HG03521 (cell line): Measurements from ENCODE around the gene RNF123.
A peak's percentile ranks its signal among the peaks of the same experiment; 100 is the strongest.

Experiments
- ATAC-seq: cut with Tn5 transposase; IDR thresholded peaks from one replicate; pipeline ENCODE4 v1.9.1; 2021; ENCODE audit warnings: mild to moderate bottlenecking, moderate library complexity; ENCODE audit not compliant: unreplicated experiment

RNF123 gene

DNA sequence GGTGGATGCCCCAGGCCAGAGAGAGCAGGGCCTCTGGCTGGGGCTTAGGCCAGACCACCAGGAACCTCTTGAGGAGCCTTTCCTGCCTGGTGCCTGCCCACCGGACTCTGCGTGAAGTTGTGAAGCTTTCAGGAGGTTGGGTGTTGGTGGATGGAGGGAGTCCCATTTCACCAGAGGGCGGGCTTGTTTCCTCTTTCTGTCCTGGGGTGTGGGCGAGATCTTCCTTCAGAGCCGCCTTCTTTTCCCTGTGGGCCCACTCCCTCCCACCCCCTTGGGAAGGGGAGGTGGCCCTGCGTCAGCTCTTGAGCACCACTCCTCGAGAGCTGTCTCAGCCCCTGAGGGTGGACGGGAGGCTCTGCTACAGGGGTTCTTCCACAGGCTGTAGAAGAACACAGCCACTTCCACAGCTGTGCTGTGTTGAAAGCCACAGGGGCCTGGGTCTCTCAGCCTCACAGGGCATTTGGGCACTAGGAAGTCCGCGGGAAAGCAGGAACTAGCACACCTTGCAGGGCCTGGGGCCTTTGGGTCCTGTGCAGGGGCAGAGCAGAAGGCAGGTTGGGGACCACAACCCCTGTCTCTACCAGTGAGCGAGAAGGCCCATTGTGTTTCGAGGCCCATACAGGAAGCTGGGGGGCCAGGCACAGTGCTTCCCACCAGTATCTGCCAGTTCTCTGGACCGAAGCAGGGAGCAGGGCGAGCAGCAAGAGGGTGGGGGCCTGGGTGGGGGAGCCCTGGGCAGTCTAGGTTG is 28.0 kb downstream of the RNF123 start:
- no peak for ATAC-seq

DNA sequence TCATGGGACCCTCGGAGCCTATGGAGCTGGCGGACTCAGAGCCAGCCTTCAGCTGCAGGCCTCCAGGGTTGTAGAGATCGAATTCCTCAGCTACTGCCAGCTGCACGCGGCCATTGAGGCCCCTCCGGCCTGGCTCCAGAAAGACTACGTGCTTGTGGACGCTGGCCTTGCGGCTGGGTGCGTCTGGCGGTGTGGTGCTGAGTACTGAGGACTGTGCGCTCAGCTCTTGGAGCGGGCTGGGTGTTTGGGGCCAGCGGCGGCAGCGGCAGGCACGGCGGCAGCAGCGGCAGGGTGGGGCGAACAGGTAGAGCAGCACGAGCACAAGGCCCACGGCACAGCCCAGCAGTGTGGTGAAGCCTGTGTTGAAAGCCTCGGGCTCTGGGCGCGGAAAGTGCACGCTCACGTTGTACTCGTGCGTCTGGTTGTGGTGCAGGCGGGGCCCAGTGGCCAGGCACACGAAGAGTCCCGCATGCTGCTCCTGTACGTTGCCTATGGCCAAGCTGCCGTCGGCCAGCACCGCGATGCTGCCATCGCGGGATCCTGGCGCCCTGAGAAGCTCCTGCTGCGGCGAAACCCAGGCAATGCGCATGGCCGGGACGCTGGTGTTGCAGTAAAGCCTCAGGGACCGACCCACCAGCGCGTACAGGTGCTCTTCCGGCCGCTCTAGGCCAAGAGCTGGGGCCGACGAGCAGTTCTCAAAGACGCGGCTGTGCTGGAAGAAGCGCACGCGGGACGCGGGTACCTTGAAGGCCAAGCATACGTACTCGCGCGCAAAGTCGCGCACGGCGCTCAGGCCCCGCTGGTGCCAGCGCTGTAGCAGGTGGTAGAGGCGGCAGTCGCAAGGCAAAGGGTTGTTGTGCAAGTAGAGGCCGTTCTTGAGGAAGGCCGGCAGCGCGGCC is 28.9 kb downstream of the RNF123 start:
- ATAC-seq, result no peak

DNA sequence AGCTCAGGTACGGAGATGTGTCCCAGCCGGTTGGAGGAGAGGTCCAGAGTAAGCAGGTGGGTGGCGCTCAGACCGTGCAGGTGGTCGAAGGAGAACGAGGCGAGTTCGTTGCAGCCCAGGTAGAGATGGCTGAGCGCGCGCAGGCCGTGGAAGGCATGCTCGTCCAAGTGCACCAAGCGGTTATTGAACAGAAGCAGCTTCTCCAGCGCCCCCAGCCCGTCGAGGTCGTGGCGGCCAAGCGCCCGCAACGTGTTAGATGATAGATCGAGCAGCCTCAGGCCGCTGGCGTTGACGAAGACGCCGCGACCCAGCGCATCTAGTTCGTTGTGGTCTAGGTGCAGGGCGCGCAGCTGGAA is 29.5 kb downstream of the RNF123 start:
- ATAC-seq, result no peak

DNA sequence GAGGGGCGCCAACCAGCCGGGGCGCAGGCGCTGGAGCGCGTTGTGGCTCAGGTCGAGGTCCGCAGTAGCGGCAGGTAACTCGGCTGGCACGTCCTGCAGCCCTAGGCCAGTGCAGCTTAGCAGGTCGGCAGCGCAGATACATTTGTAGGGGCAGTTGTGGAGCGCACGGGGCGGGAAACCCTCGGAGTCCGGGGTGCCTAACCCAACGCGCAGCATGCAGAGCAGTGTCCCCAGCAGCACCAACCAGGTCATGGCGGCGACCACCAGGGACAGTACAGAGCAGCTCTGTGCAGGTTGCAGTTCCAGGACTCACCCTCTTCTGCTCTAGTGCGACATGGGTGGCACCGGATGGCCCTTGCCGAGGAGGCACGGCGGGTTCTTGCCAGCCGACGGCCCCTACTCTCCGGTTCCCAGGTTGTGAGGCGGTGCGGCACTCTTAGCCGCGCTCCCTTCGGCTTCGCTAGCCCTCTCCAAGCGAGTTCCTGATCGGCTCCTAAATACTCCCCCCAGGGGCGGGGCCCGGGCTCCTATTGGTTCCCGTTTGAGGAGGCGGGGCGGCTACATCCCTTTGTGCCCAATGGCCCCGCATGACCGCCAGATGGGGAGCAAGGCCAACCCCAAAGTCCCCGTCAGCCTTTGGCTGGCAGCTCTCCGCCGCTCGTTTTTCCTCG is 30.0 kb downstream of the RNF123 start, which contains the start of gene AMIGO3:
TSS of gene AMIGO3 (minus strand) at position 471 of the 671 bp plus-strand sequence. CDS start at position 252, 219 bp downstream.
- ATAC-seq, result peak; percentile 38

DNA sequence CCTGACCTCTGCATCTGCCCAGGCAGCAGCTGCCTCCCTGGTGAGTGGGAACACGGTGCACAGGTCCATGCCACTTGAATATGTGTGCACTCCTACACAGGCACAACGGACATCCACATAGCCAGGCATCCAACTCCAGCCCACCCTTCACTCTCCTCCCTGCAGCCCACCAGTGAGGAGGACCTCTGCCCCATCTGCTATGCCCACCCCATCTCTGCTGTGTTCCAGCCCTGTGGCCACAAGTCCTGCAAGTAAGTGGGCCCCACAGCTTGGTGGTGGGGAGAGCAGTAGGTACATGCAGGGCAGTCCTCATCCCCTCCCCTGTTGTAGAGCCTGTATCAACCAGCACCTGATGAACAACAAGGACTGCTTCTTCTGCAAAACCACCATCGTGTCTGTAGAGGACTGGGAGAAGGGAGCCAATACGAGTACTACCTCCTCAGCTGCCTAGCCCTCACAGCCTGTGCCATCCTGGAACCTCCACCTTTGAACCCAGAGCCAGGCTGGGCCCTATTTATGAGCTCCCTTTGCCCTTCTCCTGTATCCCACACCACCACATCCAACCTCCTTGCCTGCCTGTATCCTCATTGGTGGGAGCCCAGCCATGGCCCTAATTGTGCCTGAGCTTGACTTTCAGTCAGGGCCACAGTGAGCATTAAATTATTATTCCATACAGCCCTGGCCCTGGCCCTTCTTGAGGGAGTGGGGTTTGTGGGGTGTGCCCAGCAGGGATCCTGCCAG is 31.7 kb downstream of the RNF123 start:
- ATAC-seq, result no peak

DNA sequence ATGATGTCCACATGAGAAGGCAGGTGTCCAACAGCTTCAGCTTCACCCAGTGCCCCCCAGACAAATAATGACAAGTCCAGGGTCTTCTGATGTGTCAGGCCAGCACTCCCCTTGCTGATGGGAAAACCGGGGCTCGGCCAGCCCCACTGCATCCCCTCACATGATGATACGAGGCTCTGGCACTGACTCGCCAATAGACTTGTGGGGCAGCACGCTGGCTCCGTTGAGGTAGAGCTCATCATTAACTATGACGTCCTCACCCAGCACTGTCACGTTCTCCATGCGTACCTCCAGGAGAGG is 32.2 kb downstream of the RNF123 start:
- ATAC-seq, result no peak

DNA sequence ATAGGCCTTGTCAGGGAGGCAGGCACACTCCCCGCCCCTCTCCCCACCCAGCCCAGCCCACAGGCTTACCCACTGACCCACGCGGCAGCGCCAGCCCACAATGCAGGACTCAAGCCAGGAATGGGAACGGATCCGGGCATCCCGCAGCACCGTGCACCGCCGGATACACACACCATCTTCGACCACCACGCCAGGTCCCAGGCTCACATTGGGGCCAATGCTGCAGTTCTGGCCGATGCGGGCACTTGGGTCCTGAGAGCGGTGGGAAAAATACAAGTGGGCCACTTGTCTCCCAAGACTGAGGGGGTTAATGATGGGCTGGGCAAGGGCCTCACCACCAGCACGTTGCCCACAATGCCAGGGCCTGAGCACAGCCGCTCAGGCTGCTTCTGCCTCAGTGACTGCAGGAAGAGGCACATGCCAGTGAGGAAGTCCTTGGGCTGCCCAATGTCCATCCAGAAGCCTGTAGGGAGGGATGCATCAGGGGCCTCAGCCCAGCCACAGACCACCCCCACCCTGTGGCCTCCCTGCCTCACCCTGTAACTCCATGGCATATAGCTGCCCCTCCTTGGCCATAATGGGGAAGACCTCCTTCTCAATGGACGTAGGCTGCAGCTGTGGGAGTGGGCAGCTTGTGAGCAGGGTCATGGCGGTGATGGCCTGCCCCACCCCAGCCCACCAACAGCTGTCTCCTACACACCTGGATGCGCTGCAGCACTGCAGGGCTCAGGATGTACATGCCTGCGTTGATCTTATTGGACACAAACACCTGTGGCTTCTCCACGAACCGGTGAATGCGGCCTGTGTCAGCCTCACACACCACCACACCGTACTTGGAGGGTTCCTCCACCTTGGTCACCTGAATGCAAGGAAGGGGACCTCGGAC is 32.8 kb downstream of the RNF123 start:
- ATAC-seq, result no peak

DNA sequence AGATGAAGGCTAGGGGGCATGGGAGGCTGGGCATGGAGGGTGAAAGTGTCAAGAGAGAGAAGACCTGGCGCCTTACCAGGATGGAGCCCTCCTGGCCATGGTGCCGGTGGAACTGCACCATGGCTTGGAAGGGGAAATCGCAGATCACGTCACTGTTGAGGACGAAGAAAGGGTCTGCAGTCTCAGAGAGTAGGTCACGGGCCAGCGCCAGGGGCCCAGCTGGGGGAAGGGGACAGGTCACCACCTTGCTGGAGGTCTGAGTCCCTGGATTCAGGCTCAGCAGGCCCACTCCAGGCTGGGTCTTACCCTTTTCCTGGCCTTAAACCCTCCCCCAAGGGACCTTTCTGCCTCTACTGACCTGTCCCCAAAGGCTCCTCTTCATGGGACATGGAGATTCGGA is 33.5 kb downstream of the RNF123 start:
- ATAC-seq, result no peak

DNA sequence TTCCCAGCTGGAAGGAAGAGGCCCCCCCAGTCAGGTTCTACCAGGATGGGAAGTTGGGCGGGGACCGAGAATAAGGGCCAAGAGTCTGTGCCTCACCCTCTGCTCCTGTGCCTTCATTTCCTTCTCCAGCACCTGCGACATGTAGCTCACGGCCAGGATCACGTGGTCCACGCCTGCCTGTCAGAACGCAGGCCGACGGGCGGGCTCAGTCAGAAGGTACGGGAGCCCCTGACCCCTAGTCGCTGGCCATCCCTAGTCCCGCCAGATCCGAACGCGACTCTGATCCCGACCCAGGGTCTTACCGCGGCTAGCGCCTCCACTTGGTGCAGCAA is 33.9 kb downstream of the RNF123 start:
- no peak for ATAC-seq

DNA sequence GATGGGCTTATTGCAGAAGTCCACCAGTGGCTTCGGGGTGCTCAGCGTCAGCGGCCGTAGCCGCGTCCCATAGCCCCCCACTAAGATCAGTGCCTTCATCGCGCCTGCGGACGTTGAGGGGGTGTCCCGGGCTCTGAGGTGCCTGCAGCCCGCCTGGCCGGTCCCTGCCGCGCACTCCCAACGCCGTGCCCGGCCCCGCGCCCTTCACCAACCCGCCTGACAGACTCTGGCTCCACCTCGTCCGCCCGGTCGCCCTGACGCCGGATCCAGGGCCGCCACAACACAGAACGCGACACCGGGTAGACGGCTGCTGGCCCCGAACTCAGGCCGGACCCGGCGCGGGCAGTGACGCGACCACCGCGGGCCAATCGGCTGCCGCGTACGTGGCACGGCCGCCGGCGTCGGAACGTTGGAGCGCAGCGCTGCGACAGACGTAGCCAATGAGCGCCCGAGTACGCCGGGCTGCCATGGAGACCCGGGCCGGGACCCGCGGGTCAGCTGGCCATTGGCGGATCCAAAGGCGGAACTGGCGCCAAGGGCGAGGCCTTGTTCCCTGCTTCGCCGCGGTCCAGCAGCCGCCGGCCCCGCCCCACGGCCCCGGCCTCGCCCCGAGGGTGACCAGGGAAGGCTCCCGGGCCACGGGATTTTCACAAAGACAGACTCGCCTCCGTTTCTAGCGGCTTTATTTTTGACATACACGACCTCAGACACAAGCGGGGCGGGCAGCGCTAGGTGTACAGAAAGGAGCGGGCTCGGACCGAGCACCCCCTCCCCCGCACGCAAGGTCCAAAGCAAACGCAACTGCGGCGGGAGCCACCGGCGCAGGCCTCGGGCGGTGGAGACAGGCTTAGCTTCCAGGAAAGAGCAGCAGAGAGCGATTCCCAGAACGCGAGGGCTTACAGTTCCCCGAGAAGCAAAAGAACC is 34.5 kb downstream of the RNF123 start, which contains the start of gene GMPPB:
TSS of gene GMPPB (minus strand) at position 324 of the 924 bp plus-strand sequence. CDS start at position 99, 225 bp downstream.
- peak; percentile 77 for ATAC-seq

DNA sequence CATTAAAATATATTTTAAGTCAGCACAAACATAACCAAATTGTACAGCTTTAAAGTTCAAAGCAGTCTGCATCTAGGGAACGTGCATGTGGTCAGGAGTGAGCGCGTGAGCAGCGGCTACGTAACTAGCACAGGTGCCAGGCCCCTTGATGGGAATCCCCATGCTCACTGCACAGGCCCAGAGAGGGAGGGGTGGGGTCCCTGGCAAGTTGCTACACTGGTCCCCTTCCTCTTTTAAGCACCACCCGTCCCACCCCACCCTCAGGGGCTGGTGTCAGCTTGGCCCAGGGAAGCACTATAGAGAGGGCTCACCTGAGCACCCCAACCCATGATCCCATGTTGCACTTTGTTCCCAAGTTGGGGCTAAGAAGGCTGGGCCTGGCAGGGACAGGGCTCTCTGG is 35.2 kb downstream of the RNF123 start:
- ATAC-seq, result no peak

DNA sequence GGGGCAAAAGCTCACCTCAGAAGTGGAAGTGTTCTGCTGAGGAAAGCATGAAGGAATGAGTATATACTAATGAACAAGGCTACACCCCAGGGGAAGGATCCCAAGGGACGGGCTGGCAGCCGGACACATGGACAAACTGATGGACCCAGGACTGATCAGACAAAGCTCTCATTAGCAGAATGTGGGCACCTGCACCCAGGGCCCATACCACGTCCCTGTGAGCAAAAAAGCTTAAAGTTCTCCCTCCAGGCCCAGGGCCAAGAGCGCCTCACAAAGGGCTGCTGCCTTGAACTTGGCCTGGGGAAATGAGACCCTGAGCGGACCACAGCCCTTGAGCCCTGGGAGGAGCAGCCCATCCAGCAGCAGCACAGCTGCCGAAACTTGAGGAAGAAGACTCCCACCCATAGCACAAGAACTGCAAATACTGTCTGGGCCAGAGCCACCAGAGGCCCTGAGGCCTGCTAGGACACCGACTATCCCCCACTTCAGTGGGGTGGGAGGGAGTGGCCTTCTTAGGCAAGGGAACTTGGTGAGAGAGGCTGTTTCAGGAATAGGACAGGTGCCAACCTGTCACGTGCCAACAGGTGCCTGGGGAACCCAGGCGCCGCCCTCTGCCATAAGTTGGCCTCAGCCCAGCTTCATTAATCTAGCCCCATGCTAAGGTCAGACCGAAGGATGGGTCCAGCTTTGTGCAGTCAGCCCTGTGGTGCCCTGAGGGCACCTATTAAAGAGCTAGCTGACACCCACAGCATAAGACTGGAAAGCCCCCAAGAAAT is 36.7 kb downstream of the RNF123 start:
- ATAC-seq, result no peak

DNA sequence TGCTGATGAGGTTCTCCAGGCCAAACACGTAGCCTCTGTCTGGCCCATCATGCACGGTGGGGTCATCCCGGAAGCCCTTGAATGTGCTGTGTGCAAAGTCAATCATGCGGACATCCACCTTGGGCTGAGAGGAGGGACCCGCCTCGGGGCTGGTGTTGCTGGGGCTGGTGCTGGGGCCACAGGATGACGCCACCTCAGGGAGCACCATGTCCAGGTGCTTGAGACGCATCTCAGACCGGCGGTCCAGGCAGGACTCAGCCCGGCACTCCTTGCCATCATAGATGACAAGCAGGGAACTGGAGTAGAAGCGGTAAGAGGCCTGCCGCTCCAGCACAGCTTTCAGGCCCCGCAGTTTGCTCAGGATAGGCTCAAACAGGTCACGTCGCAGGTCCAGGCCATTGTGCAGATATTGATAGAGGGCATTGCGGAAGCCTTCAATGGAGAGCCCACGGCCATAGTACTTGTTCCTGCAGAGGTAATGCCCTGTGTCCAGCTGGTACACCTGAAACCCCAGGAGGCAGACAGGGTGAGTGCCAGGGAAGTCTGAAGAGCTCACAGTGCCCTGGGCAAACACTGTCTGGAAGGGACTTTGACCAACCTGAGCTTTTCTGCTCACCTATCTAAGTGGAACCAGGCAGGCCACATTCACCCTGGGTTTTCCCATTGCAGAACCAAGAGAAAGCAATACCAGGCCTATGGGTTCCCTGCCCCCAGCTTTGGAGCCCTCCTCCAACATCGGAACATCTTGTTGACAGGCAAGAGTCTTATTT is 38.0 kb downstream of the RNF123 start:
- no peak for ATAC-seq

DNA sequence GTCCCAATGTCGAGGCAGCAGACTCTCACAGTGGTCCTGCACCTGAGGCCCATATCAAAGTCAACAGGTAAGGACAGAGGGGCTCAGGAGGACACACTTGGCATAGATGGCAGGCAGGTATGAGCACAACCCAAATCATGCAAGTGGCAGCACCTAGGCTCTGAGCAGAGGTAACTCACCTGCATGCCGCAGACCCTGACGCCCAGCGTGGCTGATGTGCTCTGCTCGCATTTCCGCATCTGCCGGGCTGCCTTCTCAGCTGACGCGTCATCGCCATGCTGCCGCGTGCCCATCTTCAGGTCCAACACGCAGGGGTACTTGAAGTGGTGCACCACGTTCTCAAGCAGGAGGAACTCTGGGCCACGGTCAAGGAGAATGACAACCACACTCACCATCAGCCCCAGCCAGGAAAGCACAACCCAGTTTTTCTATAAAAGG is 38.6 kb downstream of the RNF123 start:
- no peak for ATAC-seq

DNA sequence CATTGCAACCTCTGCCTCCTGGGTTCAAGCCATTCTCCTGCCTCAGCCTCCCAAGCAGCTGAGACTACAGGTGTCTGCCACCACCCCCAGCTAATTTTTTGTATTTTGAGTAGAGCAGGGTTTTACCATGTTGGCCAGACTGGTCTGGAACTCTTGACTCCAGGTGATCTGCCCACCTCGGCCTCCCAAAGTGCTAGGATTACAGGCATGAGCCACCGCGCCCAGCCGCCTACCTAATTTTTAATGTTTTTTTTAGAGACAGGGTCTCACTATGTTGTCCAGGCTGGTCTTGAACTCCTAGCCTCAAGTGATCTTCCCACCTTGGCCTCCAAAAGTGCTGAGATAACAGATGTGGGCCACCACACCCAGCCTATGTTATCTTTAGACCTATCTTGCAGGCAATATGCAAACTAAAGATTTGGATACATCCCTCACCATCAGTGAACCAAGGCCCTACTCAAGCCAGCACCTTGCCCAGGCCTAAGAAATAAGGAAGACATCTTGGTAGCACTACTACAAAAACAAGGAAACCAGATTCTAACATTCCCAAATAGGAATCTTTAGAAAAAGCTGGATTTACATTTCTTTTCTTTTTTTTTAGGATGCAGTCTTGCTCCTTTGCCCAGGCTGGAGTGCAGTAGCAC is 40.7 kb downstream of the RNF123 start:
- ATAC-seq, result no peak

DNA sequence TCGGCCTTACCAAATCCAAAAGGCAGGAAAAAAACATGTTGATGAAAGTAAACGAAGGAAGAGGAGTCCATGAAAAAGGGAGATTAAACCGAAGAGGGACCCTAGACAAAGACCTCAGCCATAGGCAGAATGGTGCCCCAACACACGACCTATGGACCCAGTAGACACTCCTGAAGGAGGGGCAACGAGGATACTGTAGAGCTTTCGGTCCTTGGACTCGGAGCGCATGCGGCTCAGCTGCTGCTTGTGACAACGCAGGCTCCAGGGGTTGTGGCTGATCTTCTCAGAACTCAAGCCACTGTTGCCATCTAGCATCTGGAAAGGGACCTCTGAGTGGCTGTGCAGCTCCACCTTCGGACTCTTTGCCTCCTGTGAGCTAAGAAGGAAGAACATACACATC is 43.2 kb downstream of the RNF123 start:
- no peak for ATAC-seq

DNA sequence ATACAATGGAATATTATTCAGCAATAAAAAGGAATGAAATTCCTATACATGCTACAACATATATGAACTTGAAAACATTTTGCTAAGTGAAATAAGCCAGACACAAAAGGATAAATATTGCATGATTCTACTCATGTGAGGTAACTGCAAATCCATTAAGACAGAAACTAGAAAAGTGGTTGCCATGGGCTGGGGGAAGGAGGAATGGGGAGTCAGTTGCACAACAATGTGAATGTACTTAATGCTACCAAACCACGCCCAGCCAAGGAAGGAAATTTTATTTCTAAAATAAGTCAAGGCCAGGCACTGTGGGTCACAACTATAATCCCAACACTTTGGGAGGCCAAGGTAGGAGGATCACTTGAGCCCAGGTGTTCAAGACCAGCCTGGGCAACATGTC is 44.2 kb downstream of the RNF123 start:
- ATAC-seq, result no peak
